RWPE1 (cell line): ENCODE measurements around the gene DKC1.

ENCODE experiments used
- CTCF ChIA-PET: fragments of 350-600 bp; sonication (Branson Sonifier 250); formaldehyde crosslinking; extraction: SDS; loops from one replicate; lab custom pipeline; 2021; lab: Yijun Ruan, JAX
- POLR2A ChIA-PET: fragments of 400-600 bp; formaldehyde crosslinking; extraction: SDS; loops from one replicate; lab custom pipeline; 2020; ENCODE audit warnings: antibody characterized with exemption; ENCODE audit not compliant: low non-redundant PET; lab: Yijun Ruan, JAX
- DNase-seq: peaks from one replicate; pipeline ENCODE4 v3.0.0; 2012; ENCODE audit warnings: low spot score
- H3K27ac ChIP-seq: fragments of 450-650 bp; 2 replicates; pipeline ENCODE4 v1.5.1; 2017
- CTCF ChIP-seq: fragments of 450-650 bp; conservative IDR thresholded peaks from 2 replicates; pipeline ENCODE4 v1.5.1; 2017; ENCODE audit warnings: low read depth, mild to moderate bottlenecking

Gene DKC1

GRCh38 chrX:154720067-154720466, 42.6 kb upstream of the DKC1 start:
- H3K27ac ChIP-seq: no peak overlapping the region

GRCh38 chrX:154721155-154721554, 41.5 kb upstream of the DKC1 start:
- CTCF ChIA-PET: no interaction called here
- no peak for DNase-seq
- no peak overlapping the region for H3K27ac ChIP-seq
- POLR2A ChIA-PET: no interaction called here
- no peak for TF ChIP-seq CTCF

More at GRCh38 chrX:154720067-154720466, 42.6 kb upstream of the DKC1 start:
- no peak for DNase-seq
- no peak for TF ChIP-seq CTCF
- POLR2A ChIA-PET: no interaction called here
- CTCF ChIA-PET: no interaction called here

GRCh38 chrX:154724993-154725756, 37.5 kb upstream of the DKC1 start:
- CTCF ChIA-PET: no interaction called here

GRCh38 chrX:154727418-154727817, 35.2 kb upstream of the DKC1 start:
- H3K27ac ChIP-seq: peak overlapping the region; percentile 82; the same call in 1 of the 2 replicates
- TF ChIP-seq CTCF: no peak
- ChIA-PET CTCF (no interaction called here), POLR2A (no interaction called here)
- no peak for DNase-seq

More at GRCh38 chrX:154724993-154725756, 37.5 kb upstream of the DKC1 start:
- DNase-seq: no peak
- H3K27ac ChIP-seq: no peak overlapping the region
- POLR2A ChIA-PET: no interaction called here
- TF ChIP-seq CTCF: no peak

- no peak for DNase-seq
- POLR2A ChIA-PET: no interaction called here
- no peak for TF ChIP-seq CTCF
- CTCF ChIA-PET: no interaction called here
- H3K27ac ChIP-seq: peak overlapping the region; percentile 82
These were observed 34.8 kb upstream of the DKC1 start for GRCh38 chrX:154727871-154728270.

- TF ChIP-seq CTCF: no peak
- CTCF ChIA-PET: no interaction called here
- DNase-seq: no peak
- H3K27ac ChIP-seq: peak overlapping the region; percentile 82
- POLR2A ChIA-PET: no interaction called here
These were observed 34.1 kb upstream of the DKC1 start for GRCh38 chrX:154728431-154729190.
